K562 (cell line): ENCODE data around the gene SFRP5. TPM values are rescaled to one million over a fixed set of nuclear protein-coding genes. Genes with fewer than 3 reads are reported as not detected.

Source experiments
- ATAC-seq: fragments of 200-7000 bp; cut with Tn5 transposase; 3 replicates; pipeline ENCODE4 v1.9.1; 2020; ENCODE audit warnings: moderate library complexity
- BruUV-seq: library from RNA; stranded (reverse); fragments of 400-500 nt; replicated peaks from 2 replicates; lab custom pipeline; 2021; lab: Mats Ljungman, UMichigan
- CTCF ChIA-PET: fragments of 300-600 bp; formaldehyde crosslinking; extraction: SDS; loops from one replicate; lab custom pipeline; 2021; ENCODE audit warnings: low intra/inter-chr PET ratio; lab: Yijun Ruan, JAX
- POLR2A ChIA-PET: fragments of 300-600, 350-650 bp; sonication (Branson Sonifier 250); formaldehyde crosslinking; extraction: SDS; loops from one replicate; lab custom pipeline; 2021; ENCODE audit warnings: antibody characterized with exemption, inconsistent platforms; lab: Yijun Ruan, JAX
- DNase-seq, 4 experiments: peaks; one replicate each; pipeline versions ENCODE4 v3.0.0 to v3.0.0-alpha.2; 2011 to 2018; ENCODE audit warnings: low spot score in 3 of 4, mixed read lengths in 3 of 4; ENCODE audit errors: extremely low read depth in 1 of 4
- FAIRE-seq: peaks from 2 replicates; lab custom pipeline; 2011; peaks lifted over from hg19 to GRCh38; lab: Jason Lieb, UNC
- H2AFZ ChIP-seq: 2 replicates; pipeline ENCODE4 v1.6.0; 2011; ENCODE audit warnings: low read depth, low read length, control low read depth, inconsistent platforms
- H3K27ac ChIP-seq: fragments of 200-600 bp; 3 replicates; pipeline ENCODE4 v1.8.0; 2011; ENCODE audit warnings: low read depth, mild to moderate bottlenecking, control low read depth, inconsistent platforms, low read length, moderate library complexity, mixed read lengths; ENCODE audit errors: extremely low read depth
- H3K27me3 ChIP-seq, 2 experiments: fragments of 300-600 bp in 1 of 2; 2 replicates in 1 of 2; 3 replicates in 1 of 2; pipeline versions ENCODE4 v1.6.0 to v1.8.0; 2011; ENCODE audit warnings: inconsistent platforms in 2 of 2, low read length in 2 of 2, mild to moderate bottlenecking in 1 of 2, mixed read lengths in 1 of 2, moderate library complexity in 1 of 2; ENCODE audit not compliant: control insufficient read depth in 2 of 2, insufficient read depth in 2 of 2
- H3K36me3 ChIP-seq: fragments of 300-600 bp; 3 replicates; pipeline ENCODE4 v1.8.0; 2011; ENCODE audit warnings: mild to moderate bottlenecking, low read length, inconsistent platforms; ENCODE audit not compliant: control insufficient read depth, insufficient read depth
- H3K4me1 ChIP-seq, 2 experiments: fragments of 200-600 bp in 1 of 2; replicated peaks in 1 of 2; 2 replicates in 1 of 2; 3 replicates in 1 of 2; pipeline versions ENCODE4 v1.5.1 to v1.8.0; 2011; ENCODE audit warnings: inconsistent platforms in 2 of 2, low read length in 2 of 2, mild to moderate bottlenecking in 1 of 2, mixed read lengths in 1 of 2, moderate library complexity in 1 of 2; ENCODE audit not compliant: control insufficient read depth in 2 of 2, insufficient read depth in 2 of 2
- H3K4me2 ChIP-seq: 2 replicates; pipeline ENCODE4 v1.6.1; 2011; ENCODE audit warnings: low read length, control low read depth, inconsistent platforms, mixed read lengths; ENCODE audit not compliant: insufficient read depth
- H3K4me3 ChIP-seq: fragments of 200-600 bp; sonication (generic), shearing (Covaris generic); 2 replicates; pipeline ENCODE4 v1.5.1; 2016; ENCODE audit warnings: control low read depth, inconsistent platforms
- H3K79me2 ChIP-seq: fragments of 200-600 bp; 3 replicates; pipeline ENCODE4 v1.8.0; 2011; ENCODE audit warnings: low read length, inconsistent platforms; ENCODE audit not compliant: control insufficient read depth, insufficient read depth
- H3K9ac ChIP-seq, 2 experiments: 2 replicates each; pipeline versions ENCODE4 v1.6.0 to v1.6.1; 2011; ENCODE audit warnings: low read depth in 2 of 2, low read length in 2 of 2, control low read depth in 1 of 2, inconsistent platforms in 1 of 2, mild to moderate bottlenecking in 1 of 2, mixed read lengths in 1 of 2; ENCODE audit not compliant: insufficient read depth in 1 of 2
- H3K9me1 ChIP-seq: one replicate; pipeline ENCODE4 v1.6.0; 2011; ENCODE audit warnings: inconsistent platforms, mild to moderate bottlenecking, low read length, moderate library complexity; ENCODE audit not compliant: control insufficient read depth, insufficient read depth
- H3K9me3 ChIP-seq: replicated peaks from 2 replicates; pipeline ENCODE4 v1.5.1; 2011; ENCODE audit warnings: low read depth, low read length, inconsistent platforms; ENCODE audit not compliant: control insufficient read depth, insufficient read depth
- H4K20me1 ChIP-seq: replicated peaks from 2 replicates; pipeline ENCODE4 v1.6.1; 2011; ENCODE audit warnings: low read length, inconsistent platforms, mixed read lengths; ENCODE audit not compliant: control insufficient read depth, insufficient read depth
- GATAD2B ChIP-seq: fragments of 450-650 bp; IDR thresholded peaks from 2 replicates; pipeline ENCODE4 v1.6.1; 2017; ENCODE audit warnings: mild to moderate bottlenecking, borderline replicate concordance
- IFI16 ChIP-seq: fragments of 250-450 bp; sonication (Bioruptor Pico); IDR thresholded peaks from 2 replicates; pipeline ENCODE4 v2.1.2; 2022; ENCODE audit warnings: mild to moderate bottlenecking, inconsistent platforms
- MEIS2 ChIP-seq: fragments of 450-650 bp; IDR thresholded peaks from 2 replicates; pipeline ENCODE4 v1.6.1; 2014; ENCODE audit warnings: mild to moderate bottlenecking; ENCODE audit not compliant: partially characterized antibody
- NFRKB ChIP-seq: fragments of 450-650 bp; IDR thresholded peaks from 2 replicates; pipeline ENCODE4 v1.6.1; 2016; ENCODE audit warnings: low read depth
- NFYB ChIP-seq: IDR thresholded peaks from 2 replicates; pipeline ENCODE4 v1.6.1; 2011; ENCODE audit warnings: mild to moderate bottlenecking, moderate library complexity; ENCODE audit not compliant: insufficient read length; ENCODE audit errors: extremely low read depth
- RBFOX2 ChIP-seq: fragments of 200-400 bp; formaldehyde crosslinking; IDR thresholded peaks from 2 replicates; pipeline ENCODE4 v1.6.1; 2017; ENCODE audit warnings: low read depth, mild to moderate bottlenecking, low read length, moderate library complexity
- RNF219 ChIP-seq: fragments of 250-450 bp; sonication (Bioruptor Pico); IDR thresholded peaks from 2 replicates; pipeline ENCODE4 v1.5.0; 2022; ENCODE audit warnings: mild to moderate bottlenecking
- SIX5 ChIP-seq, 2 experiments: IDR thresholded peaks; 2 replicates each; pipeline ENCODE4 v1.6.1; 2011; ENCODE audit warnings: low read length in 2 of 2, borderline replicate concordance in 1 of 2, low read depth in 1 of 2, mild to moderate bottlenecking in 1 of 2, moderate library complexity in 1 of 2; ENCODE audit not compliant: insufficient read depth in 1 of 2
- SRSF3 ChIP-seq: fragments of 200-400 bp; formaldehyde crosslinking; IDR thresholded peaks from 2 replicates; pipeline ENCODE4 v1.6.1; 2016; ENCODE audit warnings: mild to moderate bottlenecking, low read length, moderate library complexity; ENCODE audit not compliant: insufficient read depth
- STAG1 ChIP-seq: sonication (generic); formaldehyde crosslinking; IDR thresholded peaks from 2 replicates; pipeline ENCODE4 v1.5.0; 2020; ENCODE audit warnings: missing genetic modification reagents, borderline replicate concordance
- TAL1 ChIP-seq: fragments of 450-650 bp; IDR thresholded peaks from 2 replicates; pipeline ENCODE4 v1.6.1; 2016; ENCODE audit warnings: mild to moderate bottlenecking
- TCFL5 ChIP-seq: fragments of 250-450 bp; sonication (Bioruptor Pico); conservative IDR thresholded peaks from 2 replicates; pipeline ENCODE4 v1.6.1; 2021; ENCODE audit warnings: mild to moderate bottlenecking, moderate library complexity, matching md5 sums
- ZMIZ1 ChIP-seq, 2 experiments: fragments of 150-350 bp in 1 of 2; IDR thresholded peaks; 2 replicates each; pipeline ENCODE4 v1.6.1; 2012 to 2016; ENCODE audit warnings: low read depth in 2 of 2, low read length in 2 of 2, mild to moderate bottlenecking in 1 of 2, moderate library complexity in 1 of 2
- ZNF143 ChIP-seq: sonication (generic); formaldehyde crosslinking; IDR thresholded peaks from 2 replicates; pipeline ENCODE4 v1.9.0; 2022; ENCODE audit warnings: mild to moderate bottlenecking, missing genetic modification reagents
- ZNF696 ChIP-seq: fragments of 250-450 bp; sonication (Bioruptor Pico); conservative IDR thresholded peaks from 2 replicates; pipeline ENCODE4 v1.4.0; 2020; ENCODE audit warnings: mild to moderate bottlenecking, moderate library complexity
- ZNF830 ChIP-seq: fragments of 250-450 bp; sonication (Bioruptor Pico); IDR thresholded peaks from 2 replicates; pipeline ENCODE4 v1.5.0; 2021; ENCODE audit warnings: mild to moderate bottlenecking
- ZSCAN29 ChIP-seq: fragments of 450-650 bp; IDR thresholded peaks from 2 replicates; pipeline ENCODE4 v1.6.1; 2017
- WGBS: fragments of 100-300 bp; shearing (Covaris generic); methylation state at CpG from one replicate; pipeline ENCODE4 v1.1.6; 2016; ENCODE audit warnings: low coverage, mixed read lengths; ENCODE audit not compliant: insufficient coverage; ENCODE audit errors: missing lambda C conversion rate; 5-methylcytosine and 5-hydroxymethylcytosine counted together
- in situ Hi-C: fragments of 300-500 bp; cut with MboI; formaldehyde crosslinking; loops from 4 replicates; pipeline ENCODE4 v1.15.0; 2018; ENCODE audit warnings: inconsistent platforms, mixed read lengths
- intact Hi-C: fragments of 100-400 bp; cut with micrococcal nuclease; formaldehyde crosslinking; loops from 2 replicates; pipeline ENCODE4 v1.14.2; 2022
- polyA plus RNA-seq, 8 experiments: library from polyadenylated mRNA; depleted of rRNA in 4 of 8; stranded (reverse) in 5 of 8; unstranded in 3 of 8; fragments of >200 nt; fragmentation: Nextera tagmentation in 2 of 8; fragmentation: Illumina TruSeq in 1 of 8; extraction: Ambion mirVana in 2 of 8; extraction: Trizol in 1 of 8; gene quantifications; 2 replicates each; pipeline versions ENCODE4 v1.2.1 to v1.2.3, GENCODE V29; 2011 to 2014; ENCODE audit warnings: inconsistent platforms in 1 of 8, missing spikeins in 1 of 8
- total RNA-seq, 7 experiments: library from RNA; depleted of rRNA in 6 of 7; stranded (reverse); fragments of >200 nt in 6 of 7; fragmentation: Illumina TruSeq in 2 of 7; extraction: Trizol in 2 of 7; gene quantifications; 2 replicates each; pipeline versions ENCODE4 v1.2.1 to v1.2.3, GENCODE V29; 2011 to 2021; ENCODE audit warnings: low replicate concordance in 1 of 7

The SFRP5 gene
- total and polyA plus RNA-seq, 9 of the 15 experiments (the other 6 are each of a cell fraction or from before 2014, with no cell fraction given): 0.07 to 0.29 (median 0.13) TPM; not detected in 3

- H3K27me3 ChIP-seq: no peaks in the 10 kb centered on the region
- DNase-seq: peak in 3 of 4 experiments; percentile 28 to 50 (median 32)
- peak overlapping the region; percentile 63 for H3K4me2 ChIP-seq
- H4K20me1 ChIP-seq: no peaks in the 10 kb centered on the region
- ATAC-seq: peak; percentile 87
- H3K4me3 ChIP-seq: no peak overlapping the region
- peaks cover 0 to 2% of the 10 kb centered on the region in 2 experiments; a peak in 3 of 5 replicates for H3K4me1 ChIP-seq
- H3K27ac ChIP-seq: no peak overlapping the region; the same call in 2 of the 3 replicates
- H3K36me3 ChIP-seq: no peaks in the 10 kb centered on the region
- ChIA-PET CTCF (no interaction called here), POLR2A (interaction anchor here (0.6 to 2.5 kb wide), 3 partner anchors 10 to 33 kb away, joined by 3 to 7 read pairs (median 5); partner anchors contain the start of gene ZFYVE27)
- no peaks in the 10 kb centered on the region for H3K9me1 ChIP-seq
- WGBS: 13% methylated on average over 8 of the region's 8 CpGs
- no peaks in the 10 kb centered on the region for H3K79me2 ChIP-seq
- intact Hi-C loops: no loop called here
- peak; percentile 82 for FAIRE-seq
- no TSS peak for BruUV-seq
- H3K9me3 ChIP-seq: no peaks in the 10 kb centered on the region
- H2AFZ ChIP-seq: peak overlapping the region; percentile 89
- peak overlapping the region; percentile 6 to 62; a peak in 1 of 4 replicates for H3K9ac ChIP-seq
- in situ Hi-C loops: no loop called here
- no peak for TF ChIP-seq SRSF3
- TF ChIP-seq RNF219 (CRISPR knock-in tag): no peak
- TF ChIP-seq GATAD2B: no peak
- TF ChIP-seq ZNF696: no peak
- no peak for TF ChIP-seq STAG1 (CRISPR knock-in tag)
- peak; percentile 70 for TF ChIP-seq MEIS2
- TF ChIP-seq SIX5 (IDR thresholded peaks at IDR 0.05; ENCODE audit: borderline replicate concordance in 1 of 2, insufficient read depth in 1 of 2, low read depth in 1 of 2, low read length in 2 of 2): peak; percentile 44 to 53; a peak in 3 of 4 replicates
- TF ChIP-seq RBFOX2: no peak
- no peak for TF ChIP-seq NFRKB
- TF ChIP-seq NFYB: no peak
- no peak for TF ChIP-seq TAL1
- TF ChIP-seq ZNF830: no peak
- TF ChIP-seq ZSCAN29: no peak
- no peak for TF ChIP-seq ZMIZ1 (IDR thresholded peaks at IDR 0.05; ENCODE audit: low read depth in 2 of 2, low read length in 2 of 2)
- TF ChIP-seq ZNF143 (CRISPR knock-in tag): peak; percentile 80
- no peak for TF ChIP-seq TCFL5 (CRISPR knock-in tag)
- no peak for TF ChIP-seq IFI16
These were observed 45.1 kb downstream of the SFRP5 start for GRCh38 chr10:97726636-97727178.
